ENCODE measurements around the gene PAK6. TPM values are rescaled to one million over a fixed set of nuclear protein-coding genes. Genes with fewer than 3 reads are reported as not detected.

The PAK6 gene
- total RNA-seq, 1 donor from 2014 or later, result 19.9 TPM

DNA sequence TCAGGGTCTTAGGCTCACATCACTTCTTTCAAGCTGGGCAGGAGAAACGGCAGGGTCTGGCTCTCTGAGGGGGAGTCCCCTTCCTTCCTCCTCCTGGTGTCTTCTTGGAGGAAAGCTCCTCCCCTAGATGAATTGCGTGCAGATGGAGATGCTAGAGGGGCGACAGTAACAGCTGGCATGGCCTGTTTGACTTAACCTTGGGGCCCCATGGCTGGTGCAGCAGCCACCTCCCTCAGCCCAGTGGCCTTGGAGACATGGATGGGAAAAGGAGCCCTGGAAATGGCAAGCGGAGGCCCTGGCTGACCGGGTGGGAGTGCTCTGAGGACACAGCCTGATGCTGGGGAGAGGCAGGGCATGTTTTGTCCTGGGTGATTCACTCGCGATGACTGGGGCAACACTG, 20.2 kb downstream of the PAK6 start:
- intact Hi-C loops (cut with DNase I), result no loop called here
- no peaks in the 10 kb centered on the region for H3K36me3 ChIP-seq

GRCh38 chr15:40263024-40263754, 24.3 kb downstream of the PAK6 start:
- H3K27me3 ChIP-seq, result no peaks in the 10 kb centered on the region
- H3K27ac ChIP-seq, result peak overlapping the region; percentile 87
- no peaks in the 10 kb centered on the region for H3K9me3 ChIP-seq
- H3K4me3 ChIP-seq, result peak overlapping the region in 1 of 2 donors; percentile 3
- H3K36me3 ChIP-seq, result no peaks in the 10 kb centered on the region
- TF ChIP-seq CTCF (IDR thresholded peaks at IDR 0.05) (no peak), POLR2AphosphoS5 (IDR thresholded peaks at IDR 0.05; ENCODE audit: insufficient read depth in 1 of 2, low read depth in 1 of 2) (peak in 1 of 2 donors; percentile 80)
- H3K4me1 ChIP-seq, result peaks cover 44% of the 10 kb centered on the region
- no peak for DNase-seq (ENCODE audit: extremely low spot score in 2 of 2)
- intact Hi-C loops (cut with DNase I), result no loop called here

More for the DNA sequence above, 20.2 kb downstream of the PAK6 start:
- no peak for TF ChIP-seq POLR2A (IDR thresholded peaks at IDR 0.05)
- TF ChIP-seq CTCF (IDR thresholded peaks at IDR 0.05), result no peak
- TF ChIP-seq POLR2AphosphoS5 (IDR thresholded peaks at IDR 0.05; ENCODE audit: insufficient read depth in 1 of 2, low read depth in 1 of 2), result no peak
- H3K27me3 ChIP-seq, result no peaks in the 10 kb centered on the region
- H3K4me1 ChIP-seq, result peaks cover 15% of the 10 kb centered on the region
- no peak overlapping the region for H3K4me3 ChIP-seq
- no peak for DNase-seq (ENCODE audit: extremely low spot score in 2 of 2)
- no peaks in the 10 kb centered on the region for H3K9me3 ChIP-seq
- H3K27ac ChIP-seq, result no peak overlapping the region

- peak overlapping the region; percentile 87 for H3K27ac ChIP-seq
- H3K27me3 ChIP-seq, result no peaks in the 10 kb centered on the region
- peaks cover 44% of the 10 kb centered on the region for H3K4me1 ChIP-seq
- H3K9me3 ChIP-seq, result no peaks in the 10 kb centered on the region
- DNase-seq (ENCODE audit: extremely low spot score in 2 of 2), result no peak
- intact Hi-C loops (cut with DNase I), result no loop called here
- no peak overlapping the region for H3K4me3 ChIP-seq
- TF ChIP-seq CTCF (IDR thresholded peaks at IDR 0.05), result no peak
- TF ChIP-seq POLR2AphosphoS5 (IDR thresholded peaks at IDR 0.05; ENCODE audit: insufficient read depth in 1 of 2, low read depth in 1 of 2), result no peak
- TF ChIP-seq POLR2A (IDR thresholded peaks at IDR 0.05), result no peak
- H3K36me3 ChIP-seq, result no peaks in the 10 kb centered on the region
These were observed 25.7 kb downstream of the PAK6 start for GRCh38 chr15:40264321-40265153.

- Histone ChIP-seq H3K27me3 (no peaks in the 10 kb centered on the region), H3K9me3 (no peaks in the 10 kb centered on the region), H3K36me3 (no peaks in the 10 kb centered on the region), H3K4me1 (peaks cover 44% of the 10 kb centered on the region), H3K4me3 (no peak overlapping the region), H3K27ac (peak overlapping the region; percentile 87)
- TF ChIP-seq POLR2AphosphoS5 (IDR thresholded peaks at IDR 0.05; ENCODE audit: insufficient read depth in 1 of 2, low read depth in 1 of 2) (no peak), POLR2A (IDR thresholded peaks at IDR 0.05) (no peak), CTCF (IDR thresholded peaks at IDR 0.05) (no peak)
- no peak for DNase-seq (ENCODE audit: extremely low spot score in 2 of 2)
- intact Hi-C loops (cut with DNase I), result no loop called here
These were observed 26.5 kb downstream of the PAK6 start for GRCh38 chr15:40265355-40265754.

All from vagina (tissue), 2 donors.